K562 (cell line): Measurements from ENCODE around the gene ADAMTS2.

Source experiments
- FOS ChIP-seq: IDR thresholded peaks from 3 replicates; pipeline ENCODE4 v1.6.1; 2011; ENCODE audit not compliant: insufficient read length; ENCODE audit errors: extremely low read depth
- MXI1 ChIP-seq: IDR thresholded peaks from 2 replicates; pipeline ENCODE4 v1.6.1; 2011; ENCODE audit warnings: low read depth, mild to moderate bottlenecking, improper control_type of control experiment, low read length
- POLR2A ChIP-seq: fragments of 450-650 bp; conservative IDR thresholded peaks from 2 replicates; pipeline ENCODE4 v1.6.1; 2016
- TAF1 ChIP-seq: IDR thresholded peaks from 2 replicates; pipeline ENCODE4 v1.6.1; 2011; ENCODE audit warnings: mild to moderate bottlenecking, low read length, moderate library complexity; ENCODE audit not compliant: insufficient read depth, control insufficient read depth, severe bottlenecking; ENCODE audit errors: extremely low read depth
- ZEB2 ChIP-seq: fragments of 450-650 bp; IDR thresholded peaks from 2 replicates; pipeline ENCODE4 v1.6.1; 2016

- TF ChIP-seq FOS (no peak), POLR2A (no peak), TAF1 (no peak), MXI1 (no peak), ZEB2 (no peak)
Observed at GRCh38 chr5:179370490-179371120, 25.3 kb upstream of the ADAMTS2 start.
